Vagina (tissue), 2 donors: ENCODE data around the gene WNT2B. TPM values are rescaled to one million over a fixed set of nuclear protein-coding genes. Genes with fewer than 3 reads are reported as not detected.

Source experiments
- DNase-seq, 2 donors: peaks; one replicate each; pipeline ENCODE4 v3.0.0-alpha.2; 2017; ENCODE audit errors: extremely low spot score in 2 of 2
- H3K27ac ChIP-seq: fragments of 200-600 bp; sonication (generic); one replicate; pipeline ENCODE4 v1.5.1; 2019
- H3K27me3 ChIP-seq: fragments of 200-600 bp; sonication (generic); one replicate; pipeline ENCODE4 v1.5.1; 2019
- H3K36me3 ChIP-seq, 2 donors: fragments of 200-600 bp; sonication (generic); one replicate each; pipeline ENCODE4 v1.5.1; 2017 to 2019
- H3K4me1 ChIP-seq: fragments of 200-600 bp; sonication (generic); one replicate; pipeline ENCODE4 v1.5.1; 2019
- H3K4me3 ChIP-seq, 2 donors: fragments of 200-600 bp; sonication (generic); 1 replicate in 1 of 2; 2 replicates in 1 of 2; pipeline ENCODE4 v1.5.1; 2016 to 2019
- H3K9me3 ChIP-seq: fragments of 200-600 bp; sonication (generic); one replicate; pipeline ENCODE4 v1.5.1; 2019
- CTCF ChIP-seq, 3 experiments: fragments of 450-650 bp in 2 of 3; fragments of 200-600 bp in 1 of 3; sonication (generic) in 1 of 3; IDR thresholded peaks; one replicate each; pipeline ENCODE4 v1.5.1; 2017 to 2019; ENCODE audit warnings: antibody characterized with exemption in 3 of 3, mild to moderate bottlenecking in 2 of 3, moderate library complexity in 2 of 3
- POLR2A ChIP-seq, 2 donors: fragments of 450-650 bp; IDR thresholded peaks; one replicate each; pipeline ENCODE4 v1.6.1; 2017; ENCODE audit warnings: antibody characterized with exemption in 2 of 2, mild to moderate bottlenecking in 2 of 2, moderate library complexity in 2 of 2
- POLR2AphosphoS5 ChIP-seq, 2 donors: sonication (generic); formaldehyde crosslinking; IDR thresholded peaks; one replicate each; pipeline ENCODE4 v1.9.0; 2017; ENCODE audit warnings: antibody characterized with exemption in 2 of 2, mild to moderate bottlenecking in 2 of 2, low read depth in 1 of 2; ENCODE audit not compliant: insufficient read depth in 1 of 2
- intact Hi-C: fragments of 100-400 bp; cut with DNase I; formaldehyde crosslinking; loops from one replicate; pipeline ENCODE4 v1.15.1; 2023
- total RNA-seq: library from RNA; depleted of rRNA; stranded (reverse); fragments of >200 nt; gene quantifications from one replicate; pipeline ENCODE4 v1.2.3, GENCODE V29; 2016

The WNT2B gene
- total RNA-seq, 1 donor from 2014 or later = 16.0 TPM

GRCh38 chr1:112513112-112513870 lies 4.5 kb downstream of the WNT2B start:
- no peaks in the 10 kb centered on the region for H3K27me3 ChIP-seq
- no peak for DNase-seq
- H3K27ac ChIP-seq = peak overlapping the region; percentile 76
- H3K9me3 ChIP-seq = no peaks in the 10 kb centered on the region
- peaks cover 0 to 7% of the 10 kb centered on the region in 2 donors for H3K36me3 ChIP-seq
- intact Hi-C loops = no loop called here
- H3K4me1 ChIP-seq = peaks cover 33% of the 10 kb centered on the region
- H3K4me3 ChIP-seq = no peak overlapping the region
- TF ChIP-seq POLR2A (IDR thresholded peaks at IDR 0.05) (no peak), CTCF (IDR thresholded peaks at IDR 0.05) (no peak), POLR2AphosphoS5 (IDR thresholded peaks at IDR 0.05; ENCODE audit: insufficient read depth in 1 of 2, low read depth in 1 of 2) (peak; percentile 32 to 41)

- no peaks in the 10 kb centered on the region for H3K9me3 ChIP-seq
- no peak overlapping the region for H3K27ac ChIP-seq
- peaks cover 25% of the 10 kb centered on the region for H3K4me1 ChIP-seq
- TF ChIP-seq POLR2AphosphoS5 (IDR thresholded peaks at IDR 0.05; ENCODE audit: insufficient read depth in 1 of 2, low read depth in 1 of 2) (peak in 1 of 2 donors; percentile 14), POLR2A (IDR thresholded peaks at IDR 0.05) (no peak)
- intact Hi-C loops = no loop called here
- no peaks in the 10 kb centered on the region for H3K27me3 ChIP-seq
- H3K36me3 ChIP-seq = peaks cover 0 to 7% of the 10 kb centered on the region in 2 donors
- no peak overlapping the region for H3K4me3 ChIP-seq
- DNase-seq = no peak
These were observed 6.1 kb downstream of the WNT2B start for GRCh38 chr1:112514901-112515300.

GRCh38 chr1:112515311-112516009 lies 6.7 kb downstream of the WNT2B start:
- no peak for TF ChIP-seq POLR2AphosphoS5 (IDR thresholded peaks at IDR 0.05; ENCODE audit: insufficient read depth in 1 of 2, low read depth in 1 of 2)
- TF ChIP-seq POLR2A (IDR thresholded peaks at IDR 0.05) = no peak
- no peak for TF ChIP-seq CTCF (IDR thresholded peaks at IDR 0.05)
- Histone ChIP-seq H3K27ac (no peak overlapping the region), H3K4me1 (peaks cover 25% of the 10 kb centered on the region), H3K4me3 (no peak overlapping the region), H3K36me3 (peaks cover 0 to 10% of the 10 kb centered on the region in 2 donors), H3K27me3 (no peaks in the 10 kb centered on the region), H3K9me3 (no peaks in the 10 kb centered on the region)
- intact Hi-C loops = no loop called here
- DNase-seq = no peak

GRCh38 chr1:112516141-112516540 lies 7.4 kb downstream of the WNT2B start:
- Histone ChIP-seq H3K27ac (no peak overlapping the region), H3K4me1 (peaks cover 25% of the 10 kb centered on the region), H3K36me3 (peaks cover 0 to 10% of the 10 kb centered on the region in 2 donors), H3K9me3 (no peaks in the 10 kb centered on the region), H3K27me3 (no peaks in the 10 kb centered on the region), H3K4me3 (no peak overlapping the region)
- no peak for DNase-seq
- intact Hi-C loops = no loop called here
- TF ChIP-seq POLR2A (IDR thresholded peaks at IDR 0.05) = no peak
- no peak for TF ChIP-seq POLR2AphosphoS5 (IDR thresholded peaks at IDR 0.05; ENCODE audit: insufficient read depth in 1 of 2, low read depth in 1 of 2)
- TF ChIP-seq CTCF (IDR thresholded peaks at IDR 0.05) = no peak

- Histone ChIP-seq H3K4me1 (peaks cover 28% of the 10 kb centered on the region), H3K4me3 (no peak overlapping the region), H3K36me3 (peaks cover 0 to 10% of the 10 kb centered on the region in 2 donors), H3K27ac (no peak overlapping the region), H3K9me3 (no peaks in the 10 kb centered on the region), H3K27me3 (no peaks in the 10 kb centered on the region)
- intact Hi-C loops = no loop called here
- TF ChIP-seq CTCF (IDR thresholded peaks at IDR 0.05) (no peak), POLR2A (IDR thresholded peaks at IDR 0.05) (no peak), POLR2AphosphoS5 (IDR thresholded peaks at IDR 0.05; ENCODE audit: insufficient read depth in 1 of 2, low read depth in 1 of 2) (no peak)
- no peak for DNase-seq
These were observed 8.5 kb downstream of the WNT2B start for GRCh38 chr1:112517231-112517630.
